Sigmoid colon (tissue), 4 donors: ENCODE data around the gene OPCML.

ENCODE experiments used
- EP300 ChIP-seq, 4 donors: sonication (generic); formaldehyde crosslinking; IDR thresholded peaks; one replicate each; pipeline ENCODE4 v1.6.1; 2017; ENCODE audit warnings: antibody characterized with exemption in 4 of 4
- POLR2A ChIP-seq, 2 donors: fragments of 450-650 bp; IDR thresholded peaks; one replicate each; pipeline ENCODE4 v1.6.1; 2016; ENCODE audit warnings: antibody characterized with exemption in 2 of 2, mild to moderate bottlenecking in 2 of 2, moderate library complexity in 2 of 2
- POLR2AphosphoS5 ChIP-seq, 4 donors: sonication (generic); formaldehyde crosslinking; IDR thresholded peaks; one replicate each; pipeline ENCODE4 v1.6.1; 2017; ENCODE audit warnings: antibody characterized with exemption in 4 of 4
- TF ChIP-seq, protein P1 (sequence below), 4 experiments: fragments of 450-650 bp in 3 of 4; fragments of 200-600 bp in 1 of 4; IDR thresholded peaks; one replicate each; pipeline ENCODE4 v1.5.1; 2016 to 2019; ENCODE audit warnings: antibody characterized with exemption in 4 of 4, mild to moderate bottlenecking in 3 of 4, moderate library complexity in 2 of 4

DNA sequence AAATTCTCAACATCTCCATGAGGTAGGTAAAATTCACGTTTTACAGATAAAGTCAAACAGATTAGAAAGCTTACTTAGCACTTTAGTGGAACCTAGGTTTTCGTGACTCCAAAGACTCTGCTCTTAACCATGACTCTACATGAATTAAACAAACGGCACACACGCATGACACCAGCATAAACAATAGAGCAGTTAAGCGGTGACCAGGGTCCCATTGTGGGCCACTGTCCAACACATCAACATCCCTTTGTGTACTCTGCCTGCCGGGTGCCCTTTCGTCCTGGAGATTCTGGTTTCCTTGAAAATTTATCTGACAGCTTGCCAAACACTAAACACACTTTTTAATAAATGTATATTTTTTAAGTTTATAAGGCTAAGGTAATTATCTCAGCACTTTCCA lies 941.7 kb downstream of the OPCML start:
- TF ChIP-seq POLR2A (IDR thresholded peaks at IDR 0.05) (no peak), EP300 (IDR thresholded peaks at IDR 0.05) (no peak), POLR2AphosphoS5 (IDR thresholded peaks at IDR 0.05) (no peak)
- TF ChIP-seq, protein P1, sequence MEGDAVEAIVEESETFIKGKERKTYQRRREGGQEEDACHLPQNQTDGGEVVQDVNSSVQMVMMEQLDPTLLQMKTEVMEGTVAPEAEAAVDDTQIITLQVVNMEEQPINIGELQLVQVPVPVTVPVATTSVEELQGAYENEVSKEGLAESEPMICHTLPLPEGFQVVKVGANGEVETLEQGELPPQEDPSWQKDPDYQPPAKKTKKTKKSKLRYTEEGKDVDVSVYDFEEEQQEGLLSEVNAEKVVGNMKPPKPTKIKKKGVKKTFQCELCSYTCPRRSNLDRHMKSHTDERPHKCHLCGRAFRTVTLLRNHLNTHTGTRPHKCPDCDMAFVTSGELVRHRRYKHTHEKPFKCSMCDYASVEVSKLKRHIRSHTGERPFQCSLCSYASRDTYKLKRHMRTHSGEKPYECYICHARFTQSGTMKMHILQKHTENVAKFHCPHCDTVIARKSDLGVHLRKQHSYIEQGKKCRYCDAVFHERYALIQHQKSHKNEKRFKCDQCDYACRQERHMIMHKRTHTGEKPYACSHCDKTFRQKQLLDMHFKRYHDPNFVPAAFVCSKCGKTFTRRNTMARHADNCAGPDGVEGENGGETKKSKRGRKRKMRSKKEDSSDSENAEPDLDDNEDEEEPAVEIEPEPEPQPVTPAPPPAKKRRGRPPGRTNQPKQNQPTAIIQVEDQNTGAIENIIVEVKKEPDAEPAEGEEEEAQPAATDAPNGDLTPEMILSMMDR (IDR thresholded peaks at IDR 0.05) = no peak
